ENCODE measurements around the gene MRPL44. TPM values are rescaled to one million over a fixed set of nuclear protein-coding genes. Genes with fewer than 3 reads are reported as not detected.

Gene MRPL44
- total RNA-seq, 2 donors from 2014 or later = 40.8 to 49.4 TPM

DNA sequence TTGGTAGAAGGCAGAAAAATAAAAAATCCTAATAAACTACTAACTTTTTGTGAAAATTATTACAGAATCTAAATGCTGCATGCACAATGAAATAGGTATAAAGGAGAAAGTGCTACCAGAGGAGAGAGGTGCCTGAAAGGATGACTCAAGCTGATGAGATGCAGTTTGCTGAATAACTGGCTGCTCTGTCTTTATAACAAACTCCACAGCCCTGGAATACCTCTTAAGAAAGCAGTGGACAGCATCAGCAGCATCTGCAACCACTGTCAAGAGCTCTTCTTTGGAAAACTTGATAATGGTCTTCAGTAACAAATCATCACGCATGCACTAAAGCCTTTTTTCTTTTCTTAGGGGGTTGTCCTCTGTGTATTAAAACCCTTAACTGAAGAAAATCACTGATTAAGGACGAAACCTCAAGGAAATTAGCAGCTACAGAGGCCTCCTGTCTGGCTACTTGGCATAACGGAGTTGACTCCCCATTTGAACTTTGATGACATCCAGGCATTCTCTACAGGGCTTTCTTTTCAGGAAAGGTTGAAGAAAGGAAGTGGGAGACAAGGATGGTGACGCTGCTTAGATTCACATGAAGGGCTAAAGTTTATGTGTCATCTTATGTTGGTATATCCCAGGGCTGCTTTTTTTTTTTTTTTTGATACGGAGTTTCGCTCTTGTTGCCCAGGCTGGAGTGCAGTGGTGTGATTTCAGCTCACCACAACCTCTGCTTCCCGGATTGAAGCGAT, 40.9 kb upstream of the MRPL44 start:
- Histone ChIP-seq H3K4me1 (no peaks in the 10 kb centered on the region), H3K9me3 (no peaks in the 10 kb centered on the region), H3K9ac (ENCODE audit: low read depth in 2 of 2, low read length in 2 of 2) (no peak overlapping the region), H3K4me3 (no peak overlapping the region), H3K36me3 (no peaks in the 10 kb centered on the region), H3K27ac (no peak overlapping the region), H3K27me3 (no peaks in the 10 kb centered on the region)
- intact Hi-C loops (cut with DNase I) = no loop called here
- TF ChIP-seq CTCF (IDR thresholded peaks at IDR 0.05) = no peak
- no peak for DNase-seq

DNA sequence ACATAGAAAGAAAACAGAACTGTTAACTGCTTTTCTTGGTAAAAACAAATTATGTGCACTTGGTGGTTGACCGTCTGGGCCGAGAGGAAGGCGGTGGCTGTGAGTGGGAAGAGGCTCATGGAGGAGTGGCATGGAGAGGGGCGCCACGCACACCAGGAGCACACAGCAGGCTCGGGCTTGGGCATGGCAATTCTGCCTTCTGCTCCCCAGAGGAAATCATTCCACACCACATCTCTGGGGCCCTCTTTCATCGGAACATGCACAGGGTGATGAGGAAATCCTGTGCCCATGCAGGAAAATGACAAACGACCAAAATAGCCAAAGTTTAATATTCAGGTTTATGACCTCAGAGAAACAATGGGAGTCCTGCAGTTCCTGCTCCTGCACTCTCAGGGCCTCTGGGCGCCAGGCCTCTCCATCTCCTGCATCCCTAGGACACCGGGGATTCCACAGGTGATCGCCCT, 38.6 kb upstream of the MRPL44 start:
- Histone ChIP-seq H3K4me1 (no peaks in the 10 kb centered on the region), H3K9ac (ENCODE audit: low read depth in 2 of 2, low read length in 2 of 2) (no peak overlapping the region), H3K4me3 (no peak overlapping the region), H3K27ac (no peak overlapping the region), H3K36me3 (no peaks in the 10 kb centered on the region), H3K9me3 (no peaks in the 10 kb centered on the region), H3K27me3 (no peaks in the 10 kb centered on the region)
- no peak for TF ChIP-seq CTCF (IDR thresholded peaks at IDR 0.05)
- intact Hi-C loops (cut with DNase I) = no loop called here
- no peak for DNase-seq

- Histone ChIP-seq H3K4me3 (no peak overlapping the region), H3K9ac (ENCODE audit: low read depth in 2 of 2, low read length in 2 of 2) (no peak overlapping the region), H3K36me3 (no peaks in the 10 kb centered on the region), H3K4me1 (no peaks in the 10 kb centered on the region), H3K9me3 (no peaks in the 10 kb centered on the region), H3K27ac (no peak overlapping the region), H3K27me3 (no peaks in the 10 kb centered on the region)
- no peak for DNase-seq
- intact Hi-C loops (cut with DNase I) = no loop called here
- TF ChIP-seq CTCF (IDR thresholded peaks at IDR 0.05) = no peak
Measured at GRCh38 chr2:223920109-223920508, 37.2 kb upstream of the MRPL44 start.

DNA sequence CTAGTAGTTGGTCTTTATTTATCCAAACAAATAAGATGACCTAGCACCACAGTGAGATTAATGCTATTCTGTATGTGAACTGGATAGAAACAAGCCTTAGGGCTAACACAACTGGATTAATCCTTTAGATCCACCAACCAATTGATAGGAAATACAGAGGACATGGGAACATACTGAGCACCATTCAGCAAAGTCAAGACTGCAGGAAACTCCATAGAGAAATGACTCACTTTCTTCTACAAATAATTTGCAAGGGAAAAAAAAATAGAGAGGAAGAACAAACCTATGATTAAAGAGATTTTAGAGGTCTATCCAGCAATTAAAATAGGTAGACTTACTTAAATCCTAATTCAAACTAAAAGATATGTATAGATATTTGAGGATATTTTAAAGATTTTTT, 36.1 kb upstream of the MRPL44 start:
- Histone ChIP-seq H3K4me3 (no peak overlapping the region), H3K9me3 (no peaks in the 10 kb centered on the region), H3K9ac (ENCODE audit: low read depth in 2 of 2, low read length in 2 of 2) (no peak overlapping the region), H3K27me3 (no peaks in the 10 kb centered on the region), H3K4me1 (no peaks in the 10 kb centered on the region), H3K27ac (no peak overlapping the region), H3K36me3 (no peaks in the 10 kb centered on the region)
- intact Hi-C loops (cut with DNase I) = no loop called here
- no peak for TF ChIP-seq CTCF (IDR thresholded peaks at IDR 0.05)
- no peak for DNase-seq

- Histone ChIP-seq H3K27ac (no peak overlapping the region), H3K9me3 (no peaks in the 10 kb centered on the region), H3K9ac (ENCODE audit: low read depth in 2 of 2, low read length in 2 of 2) (no peak overlapping the region), H3K4me1 (no peaks in the 10 kb centered on the region), H3K27me3 (no peaks in the 10 kb centered on the region), H3K36me3 (no peaks in the 10 kb centered on the region), H3K4me3 (no peak overlapping the region)
- intact Hi-C loops (cut with DNase I) = no loop called here
- no peak for TF ChIP-seq CTCF (IDR thresholded peaks at IDR 0.05)
- DNase-seq = no peak
Measured at GRCh38 chr2:223922308-223922707, 35.0 kb upstream of the MRPL44 start.
